ENCODE results near the gene WBP1. TPM values are rescaled to one million over a fixed set of nuclear protein-coding genes. Genes with fewer than 3 reads are reported as not detected.
A peak's percentile ranks its signal among the peaks of the same experiment; 100 is the strongest.

Gene WBP1
- total RNA-seq, 2 experiments from 2014 or later = 68.8 to 70.8 TPM

DNA sequence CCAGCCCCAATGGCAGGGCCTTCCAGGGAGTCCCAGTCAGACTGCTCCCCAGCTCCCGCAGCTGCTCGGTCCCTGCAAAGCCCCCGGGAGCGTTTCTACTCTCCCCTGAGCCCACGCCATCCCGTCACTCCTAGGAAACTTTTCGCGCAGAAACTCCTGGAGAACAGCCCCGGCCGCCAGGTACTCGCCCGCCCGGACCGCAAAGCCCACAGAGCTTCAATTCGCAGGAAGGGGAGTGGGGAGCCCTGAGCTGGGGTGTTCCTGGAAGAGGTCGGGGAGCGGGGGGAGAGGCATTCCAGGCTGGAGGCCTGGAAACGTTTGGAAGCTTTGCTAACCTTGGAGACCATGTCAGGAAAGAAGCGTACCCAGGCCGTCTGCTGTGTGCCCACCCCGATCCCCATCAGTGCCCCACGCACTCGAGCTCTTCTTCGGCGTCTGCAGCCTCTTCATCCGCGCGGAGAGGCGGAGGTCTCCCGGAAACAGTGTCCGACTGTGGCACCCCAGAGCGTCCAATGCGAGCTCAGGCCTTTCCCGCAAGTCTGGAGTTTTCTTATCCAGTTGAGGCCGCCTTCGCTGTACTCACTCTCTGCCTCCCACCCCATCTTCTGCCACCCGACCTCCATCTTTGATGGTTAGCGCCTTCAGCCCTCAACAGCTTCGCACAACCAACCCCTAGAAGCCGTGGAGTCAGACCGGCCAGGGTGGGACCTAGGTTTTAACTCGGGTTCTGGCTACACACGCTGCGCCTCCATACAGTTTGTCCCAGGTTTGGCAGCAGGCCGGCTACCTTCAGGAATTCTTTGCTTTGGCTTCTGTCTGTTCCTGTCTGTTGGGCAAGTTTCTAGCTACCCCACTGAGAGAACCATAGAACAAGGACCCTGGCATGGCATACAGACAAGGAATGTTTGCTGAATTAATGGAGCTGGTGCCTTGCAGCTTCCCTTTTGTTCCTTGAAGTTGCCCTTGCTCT is 45.6 kb downstream of the WBP1 start:
- TF ChIP-seq EZH2phosphoT487 (IDR thresholded peaks at IDR 0.05; ENCODE audit: borderline replicate concordance, low read depth, low read length) = no peak
- TF ChIP-seq CTCF (conservative IDR thresholded peaks at IDR 0.05; ENCODE audit: low read length) = no peak
- no TSS peak for BruUV-seq (replicated peaks)
- POLR2A ChIA-PET = no interaction called here
- Histone ChIP-seq H3K9me3 (ENCODE audit: low read length) (no peaks in the 10 kb centered on the region), H3K27ac (ENCODE audit: low read depth, low read length, poor library complexity, severe bottlenecking) (no peak overlapping the region), H2AFZ (ENCODE audit: low read length) (no peak overlapping the region), H3K36me3 (ENCODE audit: insufficient read depth, low read length) (peaks cover 15% of the 10 kb centered on the region), H3K9me2 (ENCODE audit: insufficient read depth, low read length) (no peaks in the 10 kb centered on the region), H3K79me2 (ENCODE audit: insufficient read depth, low read depth, low read length) (peaks cover 5% of the 10 kb centered on the region; the same call in 1 of the 2 replicates), H3K4me3 (ENCODE audit: low read depth, low read length, poor library complexity, severe bottlenecking) (no peak overlapping the region), H3K4me2 (ENCODE audit: low read length) (peak overlapping the region; percentile 45; the same call in 1 of the 2 replicates), H4K20me1 (ENCODE audit: insufficient read depth, low read length) (no peaks in the 10 kb centered on the region), H3K4me1 (ENCODE audit: insufficient read depth, low read length, poor library complexity, severe bottlenecking) (peaks cover 27% of the 10 kb centered on the region)
- intact Hi-C loops (cut with micrococcal nuclease; ENCODE audit: unreplicated experiment) = no loop called here
- CTCF ChIA-PET (ENCODE audit: unreplicated experiment) = interaction anchor here (0.5 to 1.0 kb wide), 3 partner anchors 27 to 455 kb away, joined by 3 to 7 read pairs (median 3); partner anchors contain the start of gene POLE4
- DNase-seq (ENCODE audit: low spot score) = no peak

GRCh38 chr2:74504591-74504990 is 46.4 kb downstream of the WBP1 start:
- peaks cover 25% of the 10 kb centered on the region for H3K4me1 ChIP-seq (ENCODE audit: insufficient read depth, low read length, poor library complexity, severe bottlenecking)
- H2AFZ ChIP-seq (ENCODE audit: low read length) = no peak overlapping the region
- peaks cover 5% of the 10 kb centered on the region; the same call in 1 of the 2 replicates for H3K79me2 ChIP-seq (ENCODE audit: insufficient read depth, low read depth, low read length)
- H3K4me3 ChIP-seq (ENCODE audit: low read depth, low read length, poor library complexity, severe bottlenecking) = no peak overlapping the region
- TF ChIP-seq EZH2phosphoT487 (IDR thresholded peaks at IDR 0.05; ENCODE audit: borderline replicate concordance, low read depth, low read length) = no peak
- no peak for TF ChIP-seq CTCF (conservative IDR thresholded peaks at IDR 0.05; ENCODE audit: low read length)
- no peak overlapping the region for H3K4me2 ChIP-seq (ENCODE audit: low read length)
- H3K36me3 ChIP-seq (ENCODE audit: insufficient read depth, low read length) = peaks cover 15% of the 10 kb centered on the region
- intact Hi-C loops (cut with micrococcal nuclease; ENCODE audit: unreplicated experiment) = no loop called here
- no peaks in the 10 kb centered on the region for H4K20me1 ChIP-seq (ENCODE audit: insufficient read depth, low read length)
- BruUV-seq (replicated peaks) = no TSS peak
- no peak overlapping the region for H3K27ac ChIP-seq (ENCODE audit: low read depth, low read length, poor library complexity, severe bottlenecking)
- no peaks in the 10 kb centered on the region for H3K9me3 ChIP-seq (ENCODE audit: low read length)
- DNase-seq (ENCODE audit: low spot score) = no peak
- ChIA-PET POLR2A (no interaction called here), CTCF (ENCODE audit: unreplicated experiment) (interaction anchor here (0.7 to 1.0 kb wide), 2 partner anchors 26 to 111 kb away, joined by 3 read pairs; no protein-coding TSS in a partner anchor)
- no peaks in the 10 kb centered on the region for H3K9me2 ChIP-seq (ENCODE audit: insufficient read depth, low read length)
